ENCODE data around the gene PIGZ.

- TF ChIP-seq CTCF (IDR thresholded peaks at IDR 0.05) (no peak), EZH2 (IDR thresholded peaks at IDR 0.05) (no peak)
Observed at GRCh38 chr3:196920733-196921132, 47.9 kb downstream of the PIGZ start.
